Tibial artery (tissue), 4 donors: ENCODE measurements around the gene STMND1.

Experiments used
- DNase-seq, 2 donors: peaks; one replicate each; pipeline ENCODE4 v3.0.0-alpha.2; 2019
- H3K27ac ChIP-seq, 2 donors: fragments of 200-600 bp; sonication (generic) in 1 of 2; 1 replicate in 1 of 2; 2 replicates in 1 of 2; pipeline ENCODE4 v1.5.1; 2018 to 2019; ENCODE audit warnings: mild to moderate bottlenecking in 1 of 2
- H3K27me3 ChIP-seq, 2 donors: fragments of 200-600 bp; sonication (generic) in 1 of 2; one replicate each; pipeline versions ENCODE4 v1.5.1 to v1.6.0; 2016 to 2019
- H3K36me3 ChIP-seq, 3 donors: fragments of 200-600 bp; sonication (generic) in 2 of 3; one replicate each; pipeline ENCODE4 v1.5.1; 2016 to 2019; ENCODE audit warnings: mild to moderate bottlenecking in 2 of 3
- H3K4me1 ChIP-seq, 4 donors: fragments of 200-600 bp; sonication (generic) in 2 of 4; 1 replicate in 3 of 4; 2 replicates in 1 of 4; pipeline ENCODE4 v1.5.1; 2016 to 2019
- H3K4me3 ChIP-seq, 2 donors: fragments of 200-600 bp; sonication (generic) in 1 of 2; 1 replicate in 1 of 2; 2 replicates in 1 of 2; pipeline ENCODE4 v1.5.1; 2018 to 2019; ENCODE audit warnings: mild to moderate bottlenecking in 2 of 2
- H3K9me3 ChIP-seq, 3 donors: fragments of 200-600 bp; sonication (generic) in 1 of 3; one replicate each; pipeline ENCODE4 v1.5.1; 2016 to 2019
- intact Hi-C: fragments of 100-400 bp; cut with DNase I; formaldehyde crosslinking; loops from one replicate; pipeline ENCODE4 v1.15.0; 2023; ENCODE audit warnings: low total_unique reads
- TF ChIP-seq, protein P1 (sequence below), 2 experiments: fragments of 200-600 bp in 1 of 2; fragments of 450-650 bp in 1 of 2; IDR thresholded peaks; one replicate each; pipeline ENCODE4 v1.5.1; 2017 to 2019; ENCODE audit warnings: antibody characterized with exemption in 2 of 2, mild to moderate bottlenecking in 1 of 2, moderate library complexity in 1 of 2

Gene STMND1

DNA sequence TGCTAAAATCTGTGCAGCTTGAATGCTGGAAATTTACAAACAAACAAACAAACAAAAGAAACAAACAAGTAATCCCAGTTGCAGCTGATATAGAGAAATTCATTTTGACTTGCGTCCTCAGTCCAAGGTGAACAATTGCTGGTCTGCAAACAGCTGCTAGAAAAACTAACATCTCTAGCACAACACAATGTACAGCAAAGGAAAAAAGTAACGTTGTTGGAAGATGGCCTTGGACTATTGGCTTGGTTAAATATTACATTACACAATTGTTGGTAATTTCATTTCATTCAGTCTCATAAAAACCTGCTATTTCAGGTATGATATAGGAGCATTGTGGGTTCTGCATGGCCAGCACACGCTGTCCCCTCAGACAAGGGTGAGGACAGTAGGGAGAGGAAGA, 50.0 kb downstream of the STMND1 start:
- intact Hi-C loops, result no loop called here
- Histone ChIP-seq H3K36me3 (no peaks in the 10 kb centered on the region), H3K27me3 (no peaks in the 10 kb centered on the region), H3K9me3 (peaks cover 0 to 15% (median 0%) of the 10 kb centered on the region in 3 donors), H3K4me1 (no peaks in the 10 kb centered on the region), H3K4me3 (no peak overlapping the region), H3K27ac (no peak overlapping the region)
- DNase-seq, result no peak
- TF ChIP-seq, protein P1, sequence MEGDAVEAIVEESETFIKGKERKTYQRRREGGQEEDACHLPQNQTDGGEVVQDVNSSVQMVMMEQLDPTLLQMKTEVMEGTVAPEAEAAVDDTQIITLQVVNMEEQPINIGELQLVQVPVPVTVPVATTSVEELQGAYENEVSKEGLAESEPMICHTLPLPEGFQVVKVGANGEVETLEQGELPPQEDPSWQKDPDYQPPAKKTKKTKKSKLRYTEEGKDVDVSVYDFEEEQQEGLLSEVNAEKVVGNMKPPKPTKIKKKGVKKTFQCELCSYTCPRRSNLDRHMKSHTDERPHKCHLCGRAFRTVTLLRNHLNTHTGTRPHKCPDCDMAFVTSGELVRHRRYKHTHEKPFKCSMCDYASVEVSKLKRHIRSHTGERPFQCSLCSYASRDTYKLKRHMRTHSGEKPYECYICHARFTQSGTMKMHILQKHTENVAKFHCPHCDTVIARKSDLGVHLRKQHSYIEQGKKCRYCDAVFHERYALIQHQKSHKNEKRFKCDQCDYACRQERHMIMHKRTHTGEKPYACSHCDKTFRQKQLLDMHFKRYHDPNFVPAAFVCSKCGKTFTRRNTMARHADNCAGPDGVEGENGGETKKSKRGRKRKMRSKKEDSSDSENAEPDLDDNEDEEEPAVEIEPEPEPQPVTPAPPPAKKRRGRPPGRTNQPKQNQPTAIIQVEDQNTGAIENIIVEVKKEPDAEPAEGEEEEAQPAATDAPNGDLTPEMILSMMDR (IDR thresholded peaks at IDR 0.05), result no peak

DNA sequence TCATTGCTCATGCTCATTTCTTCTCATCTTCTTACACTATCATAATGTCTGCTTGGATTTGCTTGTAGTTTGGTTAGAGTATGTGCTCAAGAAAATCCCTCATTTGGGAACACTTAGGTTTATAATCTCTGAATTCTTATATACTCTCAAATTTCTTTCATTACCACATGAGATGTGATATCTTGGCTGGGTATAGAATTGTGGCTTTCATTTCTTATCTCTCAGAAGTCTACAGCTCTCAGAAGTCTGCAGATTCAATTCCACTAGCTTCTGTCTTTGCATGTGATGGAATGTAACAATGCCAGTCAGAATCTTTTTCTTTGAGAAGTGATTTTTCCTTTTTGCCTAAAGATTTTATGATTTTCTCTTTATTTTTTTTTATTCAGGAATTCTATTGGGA, 50.9 kb downstream of the STMND1 start:
- Histone ChIP-seq H3K27ac (no peak overlapping the region), H3K27me3 (no peaks in the 10 kb centered on the region), H3K4me1 (no peaks in the 10 kb centered on the region), H3K4me3 (no peak overlapping the region), H3K9me3 (peaks cover 0 to 15% (median 0%) of the 10 kb centered on the region in 3 donors), H3K36me3 (no peaks in the 10 kb centered on the region)
- intact Hi-C loops, result no loop called here
- TF ChIP-seq, protein P1 (IDR thresholded peaks at IDR 0.05), result no peak
- DNase-seq, result no peak

DNA sequence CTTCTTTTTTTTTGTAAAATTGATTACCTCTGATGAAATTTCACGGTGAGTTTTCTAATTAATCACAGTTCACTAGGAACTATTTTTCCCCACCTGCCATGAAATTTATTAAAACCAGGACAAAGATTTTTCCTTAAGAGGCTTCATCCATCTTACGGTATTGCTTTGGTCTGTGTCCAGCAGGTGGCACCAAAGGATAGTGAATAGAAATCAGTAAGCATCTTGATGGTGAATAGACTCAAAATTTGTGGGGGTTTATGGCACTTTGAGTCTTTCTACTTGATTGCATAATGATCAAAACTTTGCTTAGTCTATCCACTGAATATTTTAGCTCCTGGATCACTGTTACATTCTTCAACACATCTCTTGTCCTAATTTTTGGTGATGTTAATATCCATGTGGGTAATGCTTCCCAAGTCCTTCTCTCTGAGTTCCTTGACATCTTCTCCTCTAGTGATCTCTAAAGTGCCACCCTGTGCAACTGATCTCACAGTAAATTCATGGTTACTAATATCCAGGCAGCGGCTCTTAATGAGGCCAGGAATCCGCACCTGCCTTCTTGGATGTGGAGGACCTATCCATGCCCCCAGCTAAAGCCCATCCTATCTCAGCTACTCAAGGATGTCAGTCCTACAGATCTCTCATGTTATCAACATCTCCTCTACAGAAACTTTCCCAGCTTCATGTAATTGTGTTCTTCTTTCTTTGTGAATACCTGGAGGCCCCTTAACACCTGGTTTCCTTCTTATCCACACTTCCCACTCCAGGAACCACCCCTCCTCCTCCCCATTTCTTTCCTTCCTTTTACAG, 54.5 kb downstream of the STMND1 start:
- intact Hi-C loops, result loop anchor here (5.0 kb wide), 1 partner anchor 651 kb away; no protein-coding TSS in a partner anchor
- TF ChIP-seq, protein P1 (IDR thresholded peaks at IDR 0.05), result peak; percentile 69 to 90
- peak; percentile 73 to 81 for DNase-seq
- no peaks in the 10 kb centered on the region for H3K27me3 ChIP-seq
- H3K9me3 ChIP-seq, result peaks cover 0 to 15% (median 0%) of the 10 kb centered on the region in 3 donors
- H3K27ac ChIP-seq, result no peak overlapping the region
- H3K4me3 ChIP-seq, result no peak overlapping the region
- H3K4me1 ChIP-seq, result no peaks in the 10 kb centered on the region
- no peaks in the 10 kb centered on the region for H3K36me3 ChIP-seq

DNA sequence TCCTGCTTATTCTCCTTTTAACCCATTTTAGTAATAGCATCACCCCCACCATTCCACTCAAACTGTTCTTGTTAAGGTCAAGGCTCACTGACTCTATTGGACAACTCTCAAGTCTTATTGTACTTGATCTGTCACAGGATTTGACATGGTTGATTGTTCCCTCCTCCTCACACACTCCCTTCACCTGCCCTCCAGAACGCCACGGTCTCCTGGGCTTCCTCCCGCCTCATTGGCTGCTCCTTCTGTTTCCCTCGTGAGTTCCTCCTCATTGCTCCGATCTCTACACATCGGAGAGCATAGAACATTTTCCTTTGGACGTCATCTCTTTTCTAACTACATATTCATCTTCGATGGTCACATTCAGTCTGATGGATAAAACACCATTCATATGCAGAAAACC, 55.1 kb downstream of the STMND1 start:
- H3K27ac ChIP-seq, result no peak overlapping the region
- no peaks in the 10 kb centered on the region for H3K4me1 ChIP-seq
- DNase-seq, result no peak
- no peaks in the 10 kb centered on the region for H3K36me3 ChIP-seq
- H3K27me3 ChIP-seq, result no peaks in the 10 kb centered on the region
- intact Hi-C loops, result loop anchor here (5.0 kb wide), 1 partner anchor 650 kb away; no protein-coding TSS in a partner anchor
- H3K4me3 ChIP-seq, result no peak overlapping the region
- H3K9me3 ChIP-seq, result peaks cover 0 to 13% (median 0%) of the 10 kb centered on the region in 3 donors
- TF ChIP-seq, protein P1 (IDR thresholded peaks at IDR 0.05), result no peak

DNA sequence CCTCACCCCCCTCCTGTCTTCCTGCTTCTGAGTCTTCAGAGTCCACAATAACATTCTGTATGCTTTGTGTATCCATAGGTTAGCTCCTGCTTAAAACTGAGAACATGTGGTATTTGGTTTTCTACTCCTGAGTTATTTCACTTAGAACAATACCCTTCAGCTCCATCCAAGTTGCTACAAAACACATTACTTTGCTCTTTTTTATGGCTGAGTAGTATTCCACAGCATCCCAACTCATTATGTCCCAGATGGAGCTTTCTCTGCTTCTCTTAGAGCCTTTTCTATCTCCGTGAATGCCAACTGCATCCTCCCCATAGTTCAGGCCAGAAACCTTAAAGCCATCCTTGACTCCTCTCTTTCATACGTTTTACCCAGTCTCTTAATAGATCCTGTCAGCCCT, 55.8 kb downstream of the STMND1 start:
- no peaks in the 10 kb centered on the region for H3K27me3 ChIP-seq
- no peaks in the 10 kb centered on the region for H3K36me3 ChIP-seq
- H3K4me1 ChIP-seq, result no peaks in the 10 kb centered on the region
- H3K4me3 ChIP-seq, result no peak overlapping the region
- DNase-seq, result no peak
- TF ChIP-seq, protein P1 (IDR thresholded peaks at IDR 0.05), result no peak
- intact Hi-C loops, result loop anchor here (5.0 kb wide), 1 partner anchor 650 kb away; no protein-coding TSS in a partner anchor
- peaks cover 0 to 7% (median 0%) of the 10 kb centered on the region in 3 donors for H3K9me3 ChIP-seq
- no peak overlapping the region for H3K27ac ChIP-seq
